ENCODE results near the gene ILF2. TPM values are rescaled to one million over a fixed set of nuclear protein-coding genes. Genes with fewer than 3 reads are reported as not detected.
A peak's percentile ranks its signal among the peaks of the same experiment; 100 is the strongest.

ILF2 gene
- total RNA-seq, 2 experiments from 2014 or later, result 140 to 147 TPM

GRCh38 chr1:153667439-153667838, 3.4 kb downstream of the ILF2 start:
- intact Hi-C loops (cut with DNase I, micrococcal nuclease), result no loop called here
- H3K36me3 ChIP-seq (ENCODE audit: insufficient read depth, low read length), result peaks cover 75% of the 10 kb centered on the region

GRCh38 chr1:153663211-153663610, 7.6 kb downstream of the ILF2 start:
- no peak for TF ChIP-seq CTCF (IDR thresholded peaks at IDR 0.05)
- Histone ChIP-seq H3K36me3 (ENCODE audit: insufficient read depth, low read length) (peaks cover 77% of the 10 kb centered on the region), H3K4me1 (ENCODE audit: insufficient read depth, low read length) (peaks cover 16% of the 10 kb centered on the region), H3K27me3 (ENCODE audit: control insufficient read depth in 1 of 2, insufficient read depth in 2 of 2, low read length in 2 of 2) (no peaks in the 10 kb centered on the region), H3K27ac (ENCODE audit: low read depth in 1 of 2, low read length in 2 of 2) (no peak overlapping the region), H3K9me3 (ENCODE audit: control insufficient read depth in 1 of 2, insufficient read depth in 1 of 2, low read length in 2 of 2) (no peaks in the 10 kb centered on the region), H3K4me3 (ENCODE audit: low read length) (no peak overlapping the region)
- Mint-ChIP-seq H3K27ac (no peak overlapping the region), H3K9me3 (no peaks in the 10 kb centered on the region), H3K4me3 (no peak overlapping the region), H3K4me1 (ENCODE audit: low read depth) (peaks cover 23% of the 10 kb centered on the region), H3K36me3 (ENCODE audit: low read depth) (peaks cover 86% of the 10 kb centered on the region), H3K27me3 (no peaks in the 10 kb centered on the region)
- ChIA-PET POLR2A (interaction anchor here (0.6 kb wide), 1 partner anchor 120 kb away, joined by 3 read pairs; no protein-coding TSS in a partner anchor), CTCF (no interaction called here)
- DNase-seq (no peak), ATAC-seq (ENCODE audit: poor library complexity) (no peak)
- intact Hi-C loops (cut with DNase I, micrococcal nuclease), result no loop called here

More at GRCh38 chr1:153667439-153667838, 3.4 kb downstream of the ILF2 start:
- Histone ChIP-seq H3K4me3 (ENCODE audit: low read length) (no peak overlapping the region), H3K4me1 (ENCODE audit: insufficient read depth, low read length) (peaks cover 35% of the 10 kb centered on the region), H3K27ac (ENCODE audit: low read depth in 1 of 2, low read length in 2 of 2) (no peak overlapping the region), H3K27me3 (ENCODE audit: control insufficient read depth in 1 of 2, insufficient read depth in 2 of 2, low read length in 2 of 2) (no peaks in the 10 kb centered on the region), H3K9me3 (ENCODE audit: control insufficient read depth in 1 of 2, insufficient read depth in 1 of 2, low read length in 2 of 2) (no peaks in the 10 kb centered on the region)
- H3K4me3 Mint-ChIP-seq, result peak overlapping the region; percentile 83
- CTCF ChIA-PET, result no interaction called here
- H3K4me1 Mint-ChIP-seq (ENCODE audit: low read depth), result peaks cover 25% of the 10 kb centered on the region
- no peaks in the 10 kb centered on the region for H3K9me3 Mint-ChIP-seq
- H3K27me3 Mint-ChIP-seq, result no peaks in the 10 kb centered on the region
- DNase-seq, result no peak
- peaks cover 60% of the 10 kb centered on the region for H3K36me3 Mint-ChIP-seq (ENCODE audit: low read depth)
- TF ChIP-seq CTCF (IDR thresholded peaks at IDR 0.05), result no peak
- no peak for ATAC-seq (ENCODE audit: poor library complexity)
- POLR2A ChIA-PET, result interaction anchor here (1.2 to 1.9 kb wide), 2 partner anchors 9 to 323 kb away, joined by 4 to 6 read pairs; partner anchors contain the start of genes RPS27 and SNAPIN
- peak overlapping the region; percentile 52 for H3K27ac Mint-ChIP-seq

- Mint-ChIP-seq H3K9me3 (no peaks in the 10 kb centered on the region), H3K4me1 (ENCODE audit: low read depth) (peaks cover 16% of the 10 kb centered on the region), H3K27me3 (no peaks in the 10 kb centered on the region), H3K4me3 (peak overlapping the region; percentile 2), H3K36me3 (ENCODE audit: low read depth) (peaks cover 77% of the 10 kb centered on the region), H3K27ac (no peak overlapping the region)
- H3K4me1 ChIP-seq (ENCODE audit: insufficient read depth, low read length), result peaks cover 22% of the 10 kb centered on the region
- no peak for DNase-seq
- intact Hi-C loops (cut with DNase I, micrococcal nuclease), result no loop called here
- no peak overlapping the region for H3K4me3 ChIP-seq (ENCODE audit: low read length)
- H3K27ac ChIP-seq (ENCODE audit: low read depth in 1 of 2, low read length in 2 of 2), result no peak overlapping the region
- peaks cover 68% of the 10 kb centered on the region for H3K36me3 ChIP-seq (ENCODE audit: insufficient read depth, low read length)
- ATAC-seq (ENCODE audit: poor library complexity), result no peak
- ChIA-PET CTCF (interaction anchor here (0.7 kb wide), 1 partner anchor 9 kb away, joined by 3 read pairs; the partner anchor contains the start of gene ILF2), POLR2A (interaction anchor here (0.9 to 5.0 kb wide), 2 partner anchors 13 to 28 kb away, joined by 3 to 61 read pairs; partner anchors contain the start of gene CHTOP)
- no peaks in the 10 kb centered on the region for H3K27me3 ChIP-seq (ENCODE audit: control insufficient read depth in 1 of 2, insufficient read depth in 2 of 2, low read length in 2 of 2)
- no peaks in the 10 kb centered on the region for H3K9me3 ChIP-seq (ENCODE audit: control insufficient read depth in 1 of 2, insufficient read depth in 1 of 2, low read length in 2 of 2)
- no peak for TF ChIP-seq CTCF (IDR thresholded peaks at IDR 0.05)
Measured at GRCh38 chr1:153662269-153662668, 8.5 kb downstream of the ILF2 start.
